PC-3 (cell line): ENCODE measurements around the gene GPRC5D. TPM values are rescaled to one million over a fixed set of nuclear protein-coding genes. Genes with fewer than 3 reads are reported as not detected.

ENCODE experiments used
- ATAC-seq: fragments of 200-7000 bp; cut with Tn5 transposase; 2 replicates; pipeline ENCODE4 v1.9.1; 2020; ENCODE audit warnings: mild to moderate bottlenecking, moderate library complexity
- BruUV-seq: library from RNA; stranded (reverse); fragments of 400-500 nt; replicated peaks from 2 replicates; lab custom pipeline; 2021; lab: Mats Ljungman, UMichigan
- CTCF ChIA-PET: fragments of 300-600 bp; sonication (Branson Sonifier 250); formaldehyde crosslinking; loops from one replicate; lab custom pipeline; 2022; ENCODE audit warnings: antibody characterized with exemption; lab: Charles Lee
- POLR2A ChIA-PET: fragments of 300-600 bp; sonication (Branson Sonifier 250); formaldehyde crosslinking; loops from one replicate; lab custom pipeline; 2022; ENCODE audit warnings: antibody characterized with exemption; ENCODE audit not compliant: unreplicated experiment; lab: Charles Lee
- DNase-seq: peaks from one replicate; pipeline ENCODE4 v3.0.0-alpha.2; 2015
- H2AFZ ChIP-seq: fragments of 300-600 bp; sonication (generic); 2 replicates; pipeline ENCODE4 v1.6.0; 2016; ENCODE audit warnings: antibody characterized with exemption, low read length
- H3F3A ChIP-seq: fragments of 300-600 bp; sonication (generic); one replicate; pipeline ENCODE4 v1.6.0; 2017; ENCODE audit warnings: antibody characterized with exemption, low read length, control low read depth, mild to moderate bottlenecking; ENCODE audit not compliant: unreplicated experiment
- H3K27ac ChIP-seq: fragments of 300-600 bp; sonication (generic); 2 replicates; pipeline ENCODE4 v1.5.1; 2016; ENCODE audit warnings: mild to moderate bottlenecking, low read length
- H3K27me3 ChIP-seq: fragments of 300-600 bp; sonication (generic); 2 replicates; pipeline ENCODE4 v1.6.1; 2016; ENCODE audit warnings: low read length, mixed read lengths
- H3K36me3 ChIP-seq: fragments of 300-600 bp; sonication (generic); 2 replicates; pipeline ENCODE4 v1.6.1; 2016; ENCODE audit warnings: low read depth, mixed run types, low read length, mixed read lengths
- H3K4me1 ChIP-seq: fragments of 300-600 bp; sonication (generic); 2 replicates; pipeline ENCODE4 v1.5.1; 2016; ENCODE audit warnings: low read length; ENCODE audit not compliant: insufficient read depth
- H3K4me2 ChIP-seq: fragments of 300-600 bp; sonication (generic); 2 replicates; pipeline ENCODE4 v1.6.0; 2016; ENCODE audit warnings: low read length
- H3K4me3 ChIP-seq: fragments of 300-600 bp; sonication (generic); 2 replicates; pipeline ENCODE4 v1.5.1; 2016; ENCODE audit warnings: mild to moderate bottlenecking, low read length, mixed read lengths
- H3K79me2 ChIP-seq: fragments of 300-600 bp; sonication (generic); 2 replicates; pipeline ENCODE4 v1.6.1; 2017; ENCODE audit warnings: low read length, mixed read lengths
- H3K9ac ChIP-seq: fragments of 300-600 bp; sonication (generic); 2 replicates; pipeline ENCODE4 v1.6.0; 2016; ENCODE audit warnings: mild to moderate bottlenecking, low read length
- H3K9me2 ChIP-seq: fragments of 300-600 bp; sonication (generic); replicated peaks from 2 replicates; pipeline ENCODE4 v1.6.1; 2016; ENCODE audit warnings: mixed run types, low read length, mixed read lengths
- H3K9me3 ChIP-seq: fragments of 300-600 bp; sonication (generic); 2 replicates; pipeline ENCODE4 v1.6.1; 2016; ENCODE audit warnings: low read length, mixed read lengths
- H4K20me1 ChIP-seq: fragments of 300-600 bp; sonication (generic); 2 replicates; pipeline ENCODE4 v1.6.1; 2016; ENCODE audit warnings: low read length, mixed read lengths
- CTCF ChIP-seq: fragments of 300-600 bp; sonication (generic); conservative IDR thresholded peaks from 2 replicates; pipeline ENCODE4 v1.5.1; 2017; ENCODE audit warnings: antibody characterized with exemption, low read depth, mild to moderate bottlenecking, low read length
- EZH2 ChIP-seq: fragments of 300-600 bp; sonication (generic); IDR thresholded peaks from one replicate; pipeline ENCODE4 v1.6.1; 2017; ENCODE audit warnings: antibody characterized with exemption, mild to moderate bottlenecking, low read length; ENCODE audit not compliant: unreplicated experiment
- EZH2phosphoT487 ChIP-seq: fragments of 300-600 bp; sonication (generic); IDR thresholded peaks from 2 replicates; pipeline ENCODE4 v1.6.1; 2018; ENCODE audit warnings: mild to moderate bottlenecking, antibody characterized with exemption, low read length, borderline replicate concordance
- intact Hi-C: fragments of 100-400 bp; cut with micrococcal nuclease; formaldehyde crosslinking; loops from 2 replicates; pipeline ENCODE4 v1.9.0; 2023
- total RNA-seq: library from RNA; depleted of rRNA; stranded (reverse); fragments of >200 nt; gene quantifications from 2 replicates; pipeline ENCODE4 v1.2.3, GENCODE V29; 2014

The GPRC5D gene
- total RNA-seq, 1 experiment from 2014 or later = not detected

GRCh38 chr12:12929696-12930095 is 22.3 kb downstream of the GPRC5D start:
- no TSS peak for BruUV-seq
- no peak overlapping the region for H3K9ac ChIP-seq
- no peak for TF ChIP-seq EZH2
- no peak for TF ChIP-seq EZH2phosphoT487
- no peak for TF ChIP-seq CTCF
- ATAC-seq = no peak
- no peaks in the 10 kb centered on the region for H3K4me1 ChIP-seq
- H2AFZ ChIP-seq = no peak overlapping the region
- POLR2A ChIA-PET = no interaction called here
- no peaks in the 10 kb centered on the region for H3K79me2 ChIP-seq
- no peak overlapping the region for H3K4me2 ChIP-seq
- no peaks in the 10 kb centered on the region for H3K9me3 ChIP-seq
- H4K20me1 ChIP-seq = no peaks in the 10 kb centered on the region
- CTCF ChIA-PET = no interaction called here
- H3F3A ChIP-seq = no peaks in the 10 kb centered on the region
- DNase-seq = no peak
- H3K4me3 ChIP-seq = no peak overlapping the region
- no peaks in the 10 kb centered on the region for H3K9me2 ChIP-seq
- H3K36me3 ChIP-seq = no peaks in the 10 kb centered on the region
- intact Hi-C loops = no loop called here
- no peak overlapping the region for H3K27ac ChIP-seq
- no peaks in the 10 kb centered on the region for H3K27me3 ChIP-seq

DNA sequence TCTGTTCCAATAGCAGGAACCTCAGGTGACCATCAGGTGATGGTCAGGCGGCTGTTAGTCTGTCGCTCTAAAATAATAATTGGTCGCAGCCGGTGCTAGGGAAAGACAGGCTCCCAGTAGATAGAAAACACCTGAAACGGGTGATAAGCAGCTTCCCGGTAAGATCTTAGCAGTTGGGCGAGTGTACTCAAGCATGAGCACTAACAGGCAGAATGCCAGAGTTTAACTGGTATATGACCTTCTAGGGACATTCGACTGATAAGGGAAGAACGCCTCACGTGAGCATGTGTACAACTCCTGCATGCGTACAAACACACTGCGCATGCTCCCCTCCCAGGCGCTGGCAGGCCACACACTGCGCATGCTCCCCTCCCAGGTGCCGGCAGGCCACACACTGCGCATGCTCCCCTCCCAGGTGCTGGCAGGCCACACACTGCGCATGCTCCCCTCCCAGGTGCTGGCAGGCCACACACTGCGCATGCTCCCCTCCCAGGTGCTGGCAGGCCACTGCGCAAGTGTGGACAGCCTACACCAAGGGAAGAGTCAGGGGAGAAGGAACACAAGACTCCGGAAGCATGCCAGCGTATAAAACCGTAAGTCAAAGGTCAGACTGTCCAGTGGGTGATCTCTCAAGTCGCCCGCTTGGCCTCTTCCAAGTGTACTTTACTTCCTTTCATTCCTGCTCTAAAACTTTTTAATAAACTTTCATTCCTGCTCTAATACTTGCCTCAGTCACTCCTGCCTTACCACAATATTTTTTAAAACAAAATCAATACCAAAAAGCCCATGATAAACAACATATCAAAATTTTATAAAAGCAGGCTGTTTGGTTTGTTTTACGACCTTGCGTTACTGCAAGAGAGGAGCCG is 24.5 kb downstream of the GPRC5D start:
- Histone ChIP-seq H3K4me1 (no peaks in the 10 kb centered on the region), H3F3A (no peaks in the 10 kb centered on the region), H2AFZ (no peak overlapping the region), H3K4me2 (no peak overlapping the region), H3K27ac (no peak overlapping the region), H3K36me3 (no peaks in the 10 kb centered on the region), H3K9ac (no peak overlapping the region), H3K9me2 (no peaks in the 10 kb centered on the region), H3K4me3 (no peak overlapping the region), H3K79me2 (no peaks in the 10 kb centered on the region), H4K20me1 (no peaks in the 10 kb centered on the region), H3K27me3 (no peaks in the 10 kb centered on the region), H3K9me3 (no peaks in the 10 kb centered on the region)
- DNase-seq (no peak), ATAC-seq (no peak)
- TF ChIP-seq EZH2 = no peak
- TF ChIP-seq EZH2phosphoT487 = no peak
- no peak for TF ChIP-seq CTCF
- POLR2A ChIA-PET = no interaction called here
- intact Hi-C loops = no loop called here
- BruUV-seq = no TSS peak
- CTCF ChIA-PET = no interaction called here

- Histone ChIP-seq H3K4me1 (no peaks in the 10 kb centered on the region), H4K20me1 (no peaks in the 10 kb centered on the region), H3F3A (no peaks in the 10 kb centered on the region), H3K79me2 (no peaks in the 10 kb centered on the region), H3K27ac (no peak overlapping the region), H3K36me3 (no peaks in the 10 kb centered on the region), H3K4me3 (no peak overlapping the region), H3K9me2 (no peaks in the 10 kb centered on the region), H3K9ac (no peak overlapping the region), H3K9me3 (no peaks in the 10 kb centered on the region), H3K4me2 (no peak overlapping the region), H2AFZ (no peak overlapping the region), H3K27me3 (no peaks in the 10 kb centered on the region)
- no peak for DNase-seq
- BruUV-seq = no TSS peak
- POLR2A ChIA-PET = no interaction called here
- CTCF ChIA-PET = no interaction called here
- intact Hi-C loops = no loop called here
- TF ChIP-seq CTCF (no peak), EZH2 (no peak), EZH2phosphoT487 (no peak)
- peak; percentile 15; the same call in 1 of the 2 replicates for ATAC-seq
Observed at GRCh38 chr12:12926571-12927071, 25.3 kb downstream of the GPRC5D start.
